H1 (cell line): Measurements from ENCODE around the gene CASKIN2. TPM values are rescaled to one million over a fixed set of nuclear protein-coding genes. Genes with fewer than 3 reads are reported as not detected.

Experiments used
- CTCF ChIA-PET: fragments of 300-600 bp; sonication (Branson Sonifier 250); formaldehyde crosslinking; loops from one replicate; lab custom pipeline; 2021; ENCODE audit not compliant: partially characterized antibody; lab: Charles Lee
- POLR2A ChIA-PET: fragments of 300-600 bp; sonication (Branson Sonifier 250); formaldehyde crosslinking; loops from one replicate; lab custom pipeline; 2021; ENCODE audit warnings: inconsistent platforms; ENCODE audit not compliant: partially characterized antibody; lab: Charles Lee
- DNase-seq, 2 experiments: peaks; one replicate each; pipeline versions ENCODE4 v3.0.0 to v3.0.0-alpha.2; 2010 to 2022; ENCODE audit warnings: low spot score in 2 of 2, low read depth in 1 of 2, mixed read lengths in 1 of 2
- FAIRE-seq: peaks from 2 replicates; lab custom pipeline; 2011; peaks lifted over from hg19 to GRCh38; lab: Jason Lieb, UNC
- H2AFZ ChIP-seq: 2 replicates; pipeline ENCODE4 v1.8.1; 2012; ENCODE audit warnings: low read length, inconsistent platforms
- H2AK5ac ChIP-seq: 2 replicates; pipeline ENCODE4 v1.6.1; 2013; ENCODE audit warnings: low read depth, low read length
- H2BK120ac ChIP-seq: replicated peaks from 2 replicates; pipeline ENCODE3; 2013; ENCODE audit warnings: low read depth, low read length, inconsistent platforms
- H2BK12ac ChIP-seq: 2 replicates; pipeline ENCODE4 v1.6.1; 2013; ENCODE audit warnings: low read depth, low read length
- H2BK15ac ChIP-seq: 2 replicates; pipeline ENCODE4 v1.6.1; 2013; ENCODE audit warnings: low read length
- H2BK20ac ChIP-seq: 2 replicates; pipeline ENCODE4 v1.6.1; 2013; ENCODE audit warnings: low read length
- H2BK5ac ChIP-seq: 2 replicates; pipeline ENCODE4 v1.6.1; 2013; ENCODE audit warnings: low read depth, low read length
- H3K14ac ChIP-seq: 2 replicates; pipeline ENCODE4 v1.6.1; 2013; ENCODE audit warnings: inconsistent platforms; ENCODE audit not compliant: insufficient read length
- H3K18ac ChIP-seq: 2 replicates; pipeline ENCODE4 v1.6.1; 2013; ENCODE audit warnings: low read length; ENCODE audit errors: extremely low read depth
- H3K23ac ChIP-seq: 2 replicates; pipeline ENCODE4 v1.6.1; 2013; ENCODE audit warnings: inconsistent platforms; ENCODE audit not compliant: insufficient read length
- H3K23me2 ChIP-seq: 2 replicates; pipeline ENCODE4 v1.6.1; 2013; ENCODE audit warnings: low read depth, low read length
- H3K27ac ChIP-seq: 2 replicates; pipeline ENCODE4 v1.6.1; 2011; ENCODE audit warnings: low read depth, low read length, inconsistent platforms
- H3K27me3 ChIP-seq, 4 experiments: replicated peaks in 1 of 4; 1 replicate in 1 of 4; 2 replicates in 3 of 4; pipeline versions ENCODE4 v1.6.1 to v1.8.1; 2011 to 2013; ENCODE audit warnings: low read length in 3 of 4, mild to moderate bottlenecking in 3 of 4, inconsistent platforms in 2 of 4, mixed read lengths in 2 of 4, moderate library complexity in 1 of 4; ENCODE audit not compliant: control insufficient read depth in 3 of 4, insufficient read depth in 3 of 4; ENCODE audit errors: extremely low read depth in 1 of 4
- H3K36me3 ChIP-seq, 4 experiments: 2 replicates each; pipeline versions ENCODE4 v1.6.1 to v1.8.1; 2011 to 2013; ENCODE audit warnings: mild to moderate bottlenecking in 4 of 4, low read length in 3 of 4, moderate library complexity in 2 of 4, control low read depth in 1 of 4, inconsistent platforms in 1 of 4; ENCODE audit not compliant: insufficient read depth in 4 of 4, control insufficient read depth in 2 of 4
- H3K4ac ChIP-seq: replicated peaks from 2 replicates; pipeline ENCODE3; 2013; ENCODE audit warnings: low read length, low read depth, mixed read lengths, inconsistent platforms; ENCODE audit not compliant: insufficient read length
- H3K4me1 ChIP-seq, 4 experiments: replicated peaks in 1 of 4; 1 replicate in 1 of 4; 2 replicates in 3 of 4; pipeline versions ENCODE4 v1.6.1 to v1.8.1; 2011 to 2013; ENCODE audit warnings: low read length in 3 of 4, inconsistent platforms in 2 of 4, mixed read lengths in 1 of 4; ENCODE audit not compliant: insufficient read depth in 4 of 4, control insufficient read depth in 3 of 4
- H3K4me2 ChIP-seq, 2 experiments: 2 replicates each; pipeline versions ENCODE4 v1.6.1 to v1.8.1; 2011 to 2013; ENCODE audit warnings: low read depth in 2 of 2, low read length in 2 of 2, control low read depth in 1 of 2, inconsistent platforms in 1 of 2, mild to moderate bottlenecking in 1 of 2; ENCODE audit not compliant: insufficient read depth in 1 of 2
- H3K4me3 ChIP-seq, 4 experiments: fragments of 200-600, 300-600 bp in 1 of 4; sonication (generic), shearing (Covaris generic), sonication (Bioruptor Twin) in 1 of 4; 2 replicates each; pipeline versions ENCODE4 v1.5.1 to v1.8.1; 2011 to 2016; ENCODE audit warnings: low read length in 4 of 4, low read depth in 3 of 4, control low read depth in 2 of 4, inconsistent platforms in 2 of 4, mild to moderate bottlenecking in 2 of 4, mixed read lengths in 1 of 4, moderate library complexity in 1 of 4; ENCODE audit not compliant: insufficient read depth in 2 of 4; ENCODE audit errors: extremely low read depth in 1 of 4
- H3K56ac ChIP-seq: replicated peaks from 2 replicates; pipeline ENCODE3; 2013; ENCODE audit warnings: low read depth, mild to moderate bottlenecking, mixed read lengths, low read length, inconsistent platforms; ENCODE audit not compliant: insufficient read length
- H3K79me1 ChIP-seq: 2 replicates; pipeline ENCODE4 v1.6.1; 2013; ENCODE audit warnings: low read depth, low read length, control low read depth
- H3K79me2 ChIP-seq, 2 experiments: 2 replicates each; pipeline versions ENCODE4 v1.6.1 to v1.8.1; 2012 to 2013; ENCODE audit warnings: low read length in 2 of 2, mild to moderate bottlenecking in 2 of 2, inconsistent platforms in 1 of 2; ENCODE audit not compliant: insufficient read depth in 2 of 2, control insufficient read depth in 1 of 2
- H3K9ac ChIP-seq, 4 experiments: replicated peaks in 1 of 4; 1 replicate in 1 of 4; 2 replicates in 3 of 4; pipeline versions ENCODE4 v1.6.1 to v1.8.1; 2011 to 2013; ENCODE audit warnings: low read depth in 3 of 4, low read length in 3 of 4, control low read depth in 2 of 4, mild to moderate bottlenecking in 2 of 4, moderate library complexity in 2 of 4, inconsistent platforms in 1 of 4; ENCODE audit errors: extremely low read depth in 1 of 4
- H3K9me3 ChIP-seq, 2 experiments: 2 replicates each; pipeline versions ENCODE4 v1.6.1 to v1.8.1; 2012 to 2013; ENCODE audit warnings: mild to moderate bottlenecking in 2 of 2, moderate library complexity in 2 of 2, control low read depth in 1 of 2, inconsistent platforms in 1 of 2, low read depth in 1 of 2, low read length in 1 of 2, mixed read lengths in 1 of 2; ENCODE audit not compliant: insufficient read depth in 2 of 2
- H4K20me1 ChIP-seq, 2 experiments: replicated peaks in 1 of 2; 2 replicates each; pipeline versions ENCODE3 to v1.8.1; 2011 to 2013; ENCODE audit warnings: inconsistent platforms in 2 of 2, low read length in 2 of 2, mild to moderate bottlenecking in 1 of 2; ENCODE audit not compliant: insufficient read depth in 2 of 2, control insufficient read depth in 1 of 2
- H4K5ac ChIP-seq: 2 replicates; pipeline ENCODE4 v1.6.1; 2013; ENCODE audit warnings: low read length, low read depth, mixed read lengths, inconsistent platforms; ENCODE audit not compliant: insufficient read length
- H4K8ac ChIP-seq: 2 replicates; pipeline ENCODE4 v1.8.0; 2013; ENCODE audit warnings: mild to moderate bottlenecking, moderate library complexity, low read length, inconsistent platforms; ENCODE audit not compliant: insufficient read depth; ENCODE audit errors: extremely low read depth
- H4K91ac ChIP-seq: replicated peaks from 2 replicates; pipeline ENCODE3; 2013; ENCODE audit warnings: low read length, mixed read lengths, inconsistent platforms; ENCODE audit not compliant: insufficient read length
- CTBP2 ChIP-seq: IDR thresholded peaks from 2 replicates; pipeline ENCODE4 v1.7.0; 2011; ENCODE audit warnings: borderline replicate concordance, mild to moderate bottlenecking, moderate library complexity, mixed read lengths, low read length; ENCODE audit not compliant: insufficient read depth, insufficient read length
- WGBS, 2 experiments: shearing (Covaris generic) in 1 of 2; methylation state at CpG; one replicate each; pipeline versions ENCODE4 v1.1.6 to v1.1.7; 2013 to 2015; ENCODE audit warnings: low lambda C conversion rate in 2 of 2, mixed read lengths in 2 of 2, inconsistent platforms in 1 of 2, low coverage in 1 of 2, missing lambda C conversion rate in 1 of 2; ENCODE audit not compliant: insufficient replicate concordance in 2 of 2, insufficient coverage in 1 of 2, insufficient read length in 1 of 2; ENCODE audit errors: extremely low coverage in 1 of 2, missing lambda C conversion rate in 1 of 2; 5-methylcytosine and 5-hydroxymethylcytosine counted together
- polyA plus RNA-seq, 7 experiments: library from polyadenylated mRNA; depleted of rRNA in 3 of 7; stranded (reverse) in 5 of 7; unstranded in 2 of 7; fragments of >200 nt in 5 of 7; fragments of 200-250 nt in 2 of 7; gene quantifications; 1 replicate in 5 of 7; 2 replicates in 1 of 7; 4 replicates in 1 of 7; pipeline versions ENCODE4 v1.2.1 to v1.2.3, GENCODE V29; 2011 to 2013; ENCODE audit warnings: missing spikeins in 2 of 7, mixed read lengths in 2 of 7
- total RNA-seq: library from RNA; stranded (reverse); fragmentation: NEBNext Ultra II Directional; extraction: Animal tissue kit (Norgen Biotek cat#: 25700); gene quantifications from 2 replicates; pipeline ENCODE4 v1.2.1, GENCODE V29; 2021
- TF ChIP-seq, protein P1 (sequence below): IDR thresholded peaks from 2 replicates; pipeline ENCODE4 v1.6.1; 2012; ENCODE audit warnings: low read length, inconsistent platforms
- TF ChIP-seq, protein P2 (sequence below): IDR thresholded peaks from 2 replicates; pipeline ENCODE4 v1.6.1; 2012; ENCODE audit warnings: inconsistent platforms

CASKIN2 gene
- total and polyA plus RNA-seq, 2 of the 8 experiments (the other 6 are each of a cell fraction or from before 2014, with no cell fraction given) = 6.7 to 32.3 TPM

DNA sequence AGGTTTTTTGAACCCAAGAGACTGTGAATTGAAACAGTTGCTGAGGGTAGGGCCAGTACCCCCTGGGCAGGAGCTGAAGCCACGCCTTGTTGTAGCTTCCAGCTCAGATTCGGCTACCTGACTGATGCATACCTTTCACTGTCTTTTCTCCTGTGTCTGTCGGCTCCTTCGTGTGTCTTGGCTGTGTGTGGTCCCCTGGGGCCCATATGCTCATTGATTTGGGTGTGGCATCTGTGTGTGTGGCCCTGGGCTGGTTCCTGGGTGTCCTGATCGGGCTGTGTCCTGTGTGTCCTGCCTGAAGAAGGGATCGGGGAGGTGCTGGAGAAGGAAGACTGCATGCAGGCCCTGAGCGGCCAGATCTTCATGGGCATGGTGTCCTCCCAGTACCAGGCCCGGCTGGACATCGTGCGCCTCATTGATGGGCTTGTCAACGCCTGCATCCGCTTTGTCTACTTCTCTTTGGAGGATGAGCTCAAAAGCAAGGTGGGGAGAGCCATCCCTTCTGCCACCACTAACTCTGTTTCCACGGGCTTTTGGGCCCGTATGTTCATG is 20.9 kb downstream of the CASKIN2 start:
- Histone ChIP-seq H3K4me1 (no peaks in the 10 kb centered on the region; a peak in 1 of 7 replicates), H2BK120ac (no peak overlapping the region), H3K27ac (no peak overlapping the region), H3K23me2 (no peaks in the 10 kb centered on the region), H3K36me3 (peaks cover 0 to 8% (median 6%) of the 10 kb centered on the region in 4 experiments; a peak in 3 of 8 replicates), H3K14ac (no peak overlapping the region), H4K91ac (peak overlapping the region; percentile 65), H3K79me2 (no peaks in the 10 kb centered on the region), H2BK12ac (no peak overlapping the region), H2AFZ (no peak overlapping the region), H3K56ac (no peak overlapping the region), H3K9me3 (no peaks in the 10 kb centered on the region), H3K9ac (no peak overlapping the region), H2BK15ac (no peak overlapping the region), H2BK20ac (no peak overlapping the region), H3K18ac (no peak overlapping the region), H3K23ac (no peak overlapping the region), H3K4me2 (no peak overlapping the region), H4K8ac (no peak overlapping the region), H4K20me1 (peaks cover 0 to 12% of the 10 kb centered on the region in 2 experiments), H2BK5ac (no peak overlapping the region), H3K79me1 (no peaks in the 10 kb centered on the region; the same call in 1 of the 2 replicates), H3K27me3 (no peaks in the 10 kb centered on the region), H3K4ac (no peak overlapping the region), H2AK5ac (no peak overlapping the region), H4K5ac (no peak overlapping the region), H3K4me3 (no peak overlapping the region)
- no peak for TF ChIP-seq CTBP2
- TF ChIP-seq, protein P1, sequence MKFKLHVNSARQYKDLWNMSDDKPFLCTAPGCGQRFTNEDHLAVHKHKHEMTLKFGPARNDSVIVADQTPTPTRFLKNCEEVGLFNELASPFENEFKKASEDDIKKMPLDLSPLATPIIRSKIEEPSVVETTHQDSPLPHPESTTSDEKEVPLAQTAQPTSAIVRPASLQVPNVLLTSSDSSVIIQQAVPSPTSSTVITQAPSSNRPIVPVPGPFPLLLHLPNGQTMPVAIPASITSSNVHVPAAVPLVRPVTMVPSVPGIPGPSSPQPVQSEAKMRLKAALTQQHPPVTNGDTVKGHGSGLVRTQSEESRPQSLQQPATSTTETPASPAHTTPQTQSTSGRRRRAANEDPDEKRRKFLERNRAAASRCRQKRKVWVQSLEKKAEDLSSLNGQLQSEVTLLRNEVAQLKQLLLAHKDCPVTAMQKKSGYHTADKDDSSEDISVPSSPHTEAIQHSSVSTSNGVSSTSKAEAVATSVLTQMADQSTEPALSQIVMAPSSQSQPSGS = no peak
- TF ChIP-seq, protein P2, sequence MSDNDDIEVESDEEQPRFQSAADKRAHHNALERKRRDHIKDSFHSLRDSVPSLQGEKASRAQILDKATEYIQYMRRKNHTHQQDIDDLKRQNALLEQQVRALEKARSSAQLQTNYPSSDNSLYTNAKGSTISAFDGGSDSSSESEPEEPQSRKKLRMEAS = no peak
- CTCF ChIA-PET = interaction anchor here (1.0 to 7.3 kb wide), 4 partner anchors 11 to 139 kb away, joined by 4 to 39 read pairs (median 6); partner anchors contain the start of gene SMIM5
- FAIRE-seq (no peak), DNase-seq (no peak)
- POLR2A ChIA-PET = interaction anchor here (1.0 to 1.2 kb wide), 2 partner anchors 32 to 38 kb away, joined by 4 to 5 read pairs; partner anchors contain the start of genes LLGL2 and TMEM94
- WGBS, 2 experiments = 90% methylated on average over 14 of the region's 14 CpGs; no CpG with 5 or more reads in 1 of the 2 experiments
